Measurements from ENCODE around the gene CIAPIN1.

The CIAPIN1 gene

GRCh38 chr16:57384248-57385070 lies 62.7 kb downstream of the CIAPIN1 start:
- H3K9me2 ChIP-seq (replicated peaks; ENCODE audit: insufficient read depth, low read length), result no peaks in the 10 kb centered on the region
- no peak overlapping the region for H3K4me2 ChIP-seq (ENCODE audit: low read depth, low read length, poor library complexity, severe bottlenecking)
- no peak overlapping the region for H3K9ac ChIP-seq (ENCODE audit: low read length)

GRCh38 chr16:57383276-57384247 lies 63.6 kb downstream of the CIAPIN1 start:
- Histone ChIP-seq H2AFZ (ENCODE audit: low read depth, low read length, severe bottlenecking) (no peak overlapping the region), H3K27ac (ENCODE audit: low read depth, low read length) (no peak overlapping the region), H4K20me1 (ENCODE audit: low read depth, low read length) (no peaks in the 10 kb centered on the region), H3K36me3 (ENCODE audit: low read length) (no peaks in the 10 kb centered on the region), H3F3A (ENCODE audit: insufficient read depth) (no peaks in the 10 kb centered on the region), H3K9ac (ENCODE audit: low read length) (no peak overlapping the region), H3K9me2 (replicated peaks; ENCODE audit: insufficient read depth, low read length) (no peaks in the 10 kb centered on the region), H3K4me3 (ENCODE audit: insufficient read depth, low read length, poor library complexity, severe bottlenecking) (no peak overlapping the region), H3K27me3 (ENCODE audit: low read length) (no peaks in the 10 kb centered on the region), H3K4me2 (ENCODE audit: low read depth, low read length, poor library complexity, severe bottlenecking) (no peak overlapping the region), H3K79me2 (ENCODE audit: insufficient read depth, low read length) (no peaks in the 10 kb centered on the region), H3K9me3 (ENCODE audit: insufficient read depth, low read length) (no peaks in the 10 kb centered on the region)
- no peak for TF ChIP-seq EZH2phosphoT487 (conservative IDR thresholded peaks at IDR 0.05; ENCODE audit: low read length)
- no peak for TF ChIP-seq CTCF (IDR thresholded peaks at IDR 0.05; ENCODE audit: insufficient read depth, low read length, poor library complexity, severe bottlenecking)

More at GRCh38 chr16:57384248-57385070, 62.7 kb downstream of the CIAPIN1 start:
- Histone ChIP-seq H3K4me3 (ENCODE audit: insufficient read depth, low read length, poor library complexity, severe bottlenecking) (no peak overlapping the region), H3K27me3 (ENCODE audit: low read length) (no peaks in the 10 kb centered on the region), H3F3A (ENCODE audit: insufficient read depth) (no peaks in the 10 kb centered on the region), H3K9me3 (ENCODE audit: insufficient read depth, low read length) (no peaks in the 10 kb centered on the region), H2AFZ (ENCODE audit: low read depth, low read length, severe bottlenecking) (no peak overlapping the region), H3K79me2 (ENCODE audit: insufficient read depth, low read length) (no peaks in the 10 kb centered on the region), H4K20me1 (ENCODE audit: low read depth, low read length) (no peaks in the 10 kb centered on the region), H3K36me3 (ENCODE audit: low read length) (no peaks in the 10 kb centered on the region), H3K27ac (ENCODE audit: low read depth, low read length) (no peak overlapping the region)
- TF ChIP-seq EZH2phosphoT487 (conservative IDR thresholded peaks at IDR 0.05; ENCODE audit: low read length) (no peak), CTCF (IDR thresholded peaks at IDR 0.05; ENCODE audit: insufficient read depth, low read length, poor library complexity, severe bottlenecking) (no peak)

GRCh38 chr16:57382535-57383275 lies 64.5 kb downstream of the CIAPIN1 start:
- TF ChIP-seq CTCF (IDR thresholded peaks at IDR 0.05; ENCODE audit: insufficient read depth, low read length, poor library complexity, severe bottlenecking) (no peak), EZH2phosphoT487 (conservative IDR thresholded peaks at IDR 0.05; ENCODE audit: low read length) (no peak)

More at GRCh38 chr16:57382535-57383275, 64.5 kb downstream of the CIAPIN1 start:
- H3K4me3 ChIP-seq (ENCODE audit: insufficient read depth, low read length, poor library complexity, severe bottlenecking), result no peak overlapping the region
- no peaks in the 10 kb centered on the region for H3K27me3 ChIP-seq (ENCODE audit: low read length)
- H3K9me3 ChIP-seq (ENCODE audit: insufficient read depth, low read length), result no peaks in the 10 kb centered on the region
- H3F3A ChIP-seq (ENCODE audit: insufficient read depth), result no peaks in the 10 kb centered on the region
- no peak overlapping the region for H3K9ac ChIP-seq (ENCODE audit: low read length)
- no peak overlapping the region for H3K27ac ChIP-seq (ENCODE audit: low read depth, low read length)
- no peaks in the 10 kb centered on the region for H3K36me3 ChIP-seq (ENCODE audit: low read length)
- no peak overlapping the region for H3K4me2 ChIP-seq (ENCODE audit: low read depth, low read length, poor library complexity, severe bottlenecking)
- H2AFZ ChIP-seq (ENCODE audit: low read depth, low read length, severe bottlenecking), result no peak overlapping the region
- no peaks in the 10 kb centered on the region for H3K79me2 ChIP-seq (ENCODE audit: insufficient read depth, low read length)
- H4K20me1 ChIP-seq (ENCODE audit: low read depth, low read length), result no peaks in the 10 kb centered on the region
- H3K9me2 ChIP-seq (replicated peaks; ENCODE audit: insufficient read depth, low read length), result no peaks in the 10 kb centered on the region
